CD4-positive, alpha-beta T cell treated with Interleukin-6 for 4 hours (primary cell): Measurements from ENCODE around the gene ACVR1C.

Experiments used
- DNase-seq: peaks from one replicate; pipeline ENCODE4 v3.0.0-alpha.2; 2020; ENCODE audit warnings: mixed read lengths

ACVR1C gene

GRCh38 chr2:157628477-157629415 is at the start of gene ACVR1C:
Gene ACVR1C (minus strand): TSS chr2:157628864. CDS start chr2:157628644, 220 bp downstream.
- DNase-seq: peak; percentile 71

GRCh38 chr2:157677941-157678340 is 49.3 kb upstream of the ACVR1C start:
- DNase-seq: no peak

GRCh38 chr2:157672129-157672528 is 43.5 kb upstream of the ACVR1C start:
- no peak for DNase-seq

GRCh38 chr2:157662401-157662800 is 33.7 kb upstream of the ACVR1C start:
- no peak for DNase-seq

- no peak for DNase-seq
These were observed 33.1 kb upstream of the ACVR1C start for GRCh38 chr2:157661776-157662175.

- no peak for DNase-seq
These were observed 29.2 kb upstream of the ACVR1C start for GRCh38 chr2:157657858-157658257.

GRCh38 chr2:157657101-157657500 is 28.4 kb upstream of the ACVR1C start:
- DNase-seq: no peak

GRCh38 chr2:157644776-157645175 is 16.1 kb upstream of the ACVR1C start:
- no peak for DNase-seq

GRCh38 chr2:157631861-157632260 is 3.2 kb upstream of the ACVR1C start:
- no peak for DNase-seq

- peak; percentile 49 for DNase-seq
These were observed 829 bp downstream of the ACVR1C start for GRCh38 chr2:157627594-157628476.

- DNase-seq: peak; percentile 17
These were observed 3.4 kb downstream of the ACVR1C start for GRCh38 chr2:157625296-157625695.

GRCh38 chr2:157620956-157621355 is 7.7 kb downstream of the ACVR1C start:
- no peak for DNase-seq

- no peak for DNase-seq
These were observed 16.9 kb downstream of the ACVR1C start for GRCh38 chr2:157611726-157612125.

GRCh38 chr2:157611110-157611509 is 17.6 kb downstream of the ACVR1C start:
- DNase-seq: no peak

- DNase-seq: no peak
These were observed 22.1 kb downstream of the ACVR1C start for GRCh38 chr2:157606534-157606933.

GRCh38 chr2:157603198-157603597 is 25.5 kb downstream of the ACVR1C start:
- DNase-seq: no peak

GRCh38 chr2:157601807-157602206 is 26.9 kb downstream of the ACVR1C start:
- no peak for DNase-seq

- DNase-seq: peak; percentile 69
These were observed 31.5 kb downstream of the ACVR1C start for GRCh38 chr2:157596992-157597681.

GRCh38 chr2:157593411-157593810 is 35.3 kb downstream of the ACVR1C start:
- DNase-seq: no peak

GRCh38 chr2:157592948-157593347 is 35.7 kb downstream of the ACVR1C start:
- no peak for DNase-seq

- no peak for DNase-seq
These were observed 36.3 kb downstream of the ACVR1C start for GRCh38 chr2:157592374-157592773.

- DNase-seq: no peak
These were observed 41.1 kb downstream of the ACVR1C start for GRCh38 chr2:157587576-157587975.

- no peak for DNase-seq
These were observed 54.5 kb downstream of the ACVR1C start for GRCh38 chr2:157574165-157574564.
